HG03196 (cell line): ENCODE results near the gene ATN1.
"Not testable (repeated sequence)": the region's sequence is repeated elsewhere in the genome, so short reads cannot be mapped to it uniquely, and the experiment has no call there.

Source experiments
- ATAC-seq: cut with Tn5 transposase; IDR thresholded peaks from one replicate; pipeline ENCODE4 v1.9.1; 2021; ENCODE audit not compliant: unreplicated experiment

Gene ATN1

GRCh38 chr12:6904280-6905276 lies 23.2 kb upstream of the ATN1 start, which contains the start of gene LRRC23:
Gene LRRC23, plus strand, starts transcription at chr12:6904822. Its CDS starts 812 bp downstream, at chr12:6905634.
- ATAC-seq: peak; percentile 88

- no peak for ATAC-seq
Observed at GRCh38 chr12:6905414-6906040, 22.2 kb upstream of the ATN1 start.

- not testable (repeated sequence) for ATAC-seq
Observed at GRCh38 chr12:6908141-6908540, 19.6 kb upstream of the ATN1 start.

GRCh38 chr12:6909421-6910145 lies 18.2 kb upstream of the ATN1 start:
- no peak for ATAC-seq

- ATAC-seq: no peak
Observed at GRCh38 chr12:6912164-6912935, 15.4 kb upstream of the ATN1 start.

- peak; percentile 76 for ATAC-seq
Observed at GRCh38 chr12:6914246-6914946, 13.4 kb upstream of the ATN1 start, which contains the start of gene ENO2. Gene ENO2, plus strand, starts transcription at chr12:6914580. Its CDS starts 1,253 bp downstream, at chr12:6915833.

GRCh38 chr12:6914947-6915788 lies 12.6 kb upstream of the ATN1 start:
- ATAC-seq: no peak

- ATAC-seq: no peak
Observed at GRCh38 chr12:6915789-6916285, 11.9 kb upstream of the ATN1 start.

- no peak for ATAC-seq
Observed at GRCh38 chr12:6916426-6917200, 11.1 kb upstream of the ATN1 start.

- no peak for ATAC-seq
Observed at GRCh38 chr12:6917491-6918231, 10.1 kb upstream of the ATN1 start.

GRCh38 chr12:6919588-6919987 lies 8.2 kb upstream of the ATN1 start:
- ATAC-seq: no peak

GRCh38 chr12:6921539-6921938 lies 6.2 kb upstream of the ATN1 start:
- ATAC-seq: no peak

- ATAC-seq: no peak
Observed at GRCh38 chr12:6921996-6922946, 5.5 kb upstream of the ATN1 start.

- ATAC-seq: no peak
Observed at GRCh38 chr12:6923003-6923732, 4.6 kb upstream of the ATN1 start.

- ATAC-seq: no peak
Observed at GRCh38 chr12:6923851-6924250, 3.9 kb upstream of the ATN1 start.

GRCh38 chr12:6925239-6925539 lies 2.6 kb upstream of the ATN1 start:
- ATAC-seq: no peak
